DND-41 (cell line): Measurements from ENCODE around the gene TRIM32.

Experiments used
- EZH2 ChIP-seq: IDR thresholded peaks from 3 replicates; pipeline ENCODE4 v1.6.1; 2012; ENCODE audit warnings: borderline replicate concordance, low read depth, mild to moderate bottlenecking, moderate library complexity, low read length, inconsistent platforms; ENCODE audit not compliant: severe bottlenecking
- TF ChIP-seq, protein P1 (sequence below): IDR thresholded peaks from 2 replicates; pipeline ENCODE4 v1.5.1; 2012; ENCODE audit warnings: borderline replicate concordance, low read length, moderate library complexity, mild to moderate bottlenecking; ENCODE audit not compliant: poor library complexity, severe bottlenecking; ENCODE audit errors: extremely low read depth

DNA sequence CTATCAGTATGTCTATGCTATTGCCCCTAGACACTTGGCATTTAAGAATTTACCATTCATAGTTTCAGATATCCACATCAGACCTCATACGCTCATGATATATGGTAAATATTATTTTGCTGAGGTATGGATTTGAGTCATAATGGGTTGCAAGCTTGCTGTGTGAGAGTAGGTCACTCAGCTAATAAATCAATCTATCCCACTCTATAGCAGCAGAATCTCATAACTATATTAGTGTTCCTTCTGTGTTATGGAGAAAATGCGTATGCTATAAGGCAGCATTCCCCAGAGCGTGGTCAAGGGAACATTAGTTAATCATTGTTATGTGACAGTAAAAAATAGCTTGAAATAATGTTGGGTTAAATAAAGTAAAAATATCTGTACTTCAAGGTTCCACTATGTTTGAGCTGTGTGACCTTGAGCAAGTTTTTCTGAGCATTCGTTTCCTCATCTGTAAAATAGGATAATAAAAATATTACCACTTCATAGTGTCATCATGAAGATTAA, 7.7 kb downstream of the TRIM32 start:
- TF ChIP-seq EZH2 = no peak
- TF ChIP-seq, protein P1, sequence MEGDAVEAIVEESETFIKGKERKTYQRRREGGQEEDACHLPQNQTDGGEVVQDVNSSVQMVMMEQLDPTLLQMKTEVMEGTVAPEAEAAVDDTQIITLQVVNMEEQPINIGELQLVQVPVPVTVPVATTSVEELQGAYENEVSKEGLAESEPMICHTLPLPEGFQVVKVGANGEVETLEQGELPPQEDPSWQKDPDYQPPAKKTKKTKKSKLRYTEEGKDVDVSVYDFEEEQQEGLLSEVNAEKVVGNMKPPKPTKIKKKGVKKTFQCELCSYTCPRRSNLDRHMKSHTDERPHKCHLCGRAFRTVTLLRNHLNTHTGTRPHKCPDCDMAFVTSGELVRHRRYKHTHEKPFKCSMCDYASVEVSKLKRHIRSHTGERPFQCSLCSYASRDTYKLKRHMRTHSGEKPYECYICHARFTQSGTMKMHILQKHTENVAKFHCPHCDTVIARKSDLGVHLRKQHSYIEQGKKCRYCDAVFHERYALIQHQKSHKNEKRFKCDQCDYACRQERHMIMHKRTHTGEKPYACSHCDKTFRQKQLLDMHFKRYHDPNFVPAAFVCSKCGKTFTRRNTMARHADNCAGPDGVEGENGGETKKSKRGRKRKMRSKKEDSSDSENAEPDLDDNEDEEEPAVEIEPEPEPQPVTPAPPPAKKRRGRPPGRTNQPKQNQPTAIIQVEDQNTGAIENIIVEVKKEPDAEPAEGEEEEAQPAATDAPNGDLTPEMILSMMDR = no peak
